ENCODE results near the gene KIR2DL4. TPM values are rescaled to one million over a fixed set of nuclear protein-coding genes. Genes with fewer than 3 reads are reported as not detected.
"Not testable (repeated sequence)": the region's sequence is repeated elsewhere in the genome, so short reads cannot be mapped to it uniquely, and the experiment has no call there.

Gene KIR2DL4
- not detected for total RNA-seq
- long read RNA-seq = 0 reads

GRCh38 chr19:54803410-54803809, at the start of gene KIR2DL4:
Gene KIR2DL4, plus strand, starts transcription at chr19:54803610. Its CDS starts 42 bp downstream, at chr19:54803652.
- DNase-seq (no peak), ATAC-seq (ENCODE audit: poor library complexity) (no peak)
- intact Hi-C loops (cut with DNase I) = no loop called here

- DNase-seq; ATAC-seq (ENCODE audit: poor library complexity): not testable (repeated sequence)
These were observed 47.0 kb upstream of the KIR2DL4 start for GRCh38 chr19:54756204-54757110.

GRCh38 chr19:54758577-54758976, 44.8 kb upstream of the KIR2DL4 start:
- ATAC-seq (ENCODE audit: poor library complexity); DNase-seq; intact Hi-C loops (cut with DNase I): not testable (repeated sequence)

More at GRCh38 chr19:54756204-54757110, 47.0 kb upstream of the KIR2DL4 start:
- intact Hi-C loops (cut with DNase I) = not testable (repeated sequence)

GRCh38 chr19:54764219-54764618, 39.2 kb upstream of the KIR2DL4 start:
- ATAC-seq (ENCODE audit: poor library complexity); intact Hi-C loops (cut with DNase I); DNase-seq: not testable (repeated sequence)

- DNase-seq; ATAC-seq (ENCODE audit: poor library complexity); intact Hi-C loops (cut with DNase I): not testable (repeated sequence)
These were observed 36.9 kb upstream of the KIR2DL4 start for GRCh38 chr19:54766464-54766863.

- intact Hi-C loops (cut with DNase I); DNase-seq; ATAC-seq (ENCODE audit: poor library complexity): not testable (repeated sequence)
These were observed 33.8 kb upstream of the KIR2DL4 start, which contains the start of gene KIR2DL1 for GRCh38 chr19:54769646-54770045. Gene KIR2DL1, plus strand, starts transcription at chr19:54769793. Its CDS starts 58 bp downstream, at chr19:54769851.

- ATAC-seq (ENCODE audit: poor library complexity); intact Hi-C loops (cut with DNase I); DNase-seq: not testable (repeated sequence)
These were observed 32.9 kb upstream of the KIR2DL4 start for GRCh38 chr19:54770511-54770910.

GRCh38 chr19:54771018-54771960, 32.1 kb upstream of the KIR2DL4 start:
- ATAC-seq (ENCODE audit: poor library complexity); intact Hi-C loops (cut with DNase I); DNase-seq: not testable (repeated sequence)

GRCh38 chr19:54772666-54773065, 30.7 kb upstream of the KIR2DL4 start:
- intact Hi-C loops (cut with DNase I); DNase-seq; ATAC-seq (ENCODE audit: poor library complexity): not testable (repeated sequence)

- ATAC-seq (ENCODE audit: poor library complexity); intact Hi-C loops (cut with DNase I); DNase-seq: not testable (repeated sequence)
These were observed 28.2 kb upstream of the KIR2DL4 start for GRCh38 chr19:54775095-54775815.

GRCh38 chr19:54775830-54776229, 27.6 kb upstream of the KIR2DL4 start:
- intact Hi-C loops (cut with DNase I); DNase-seq; ATAC-seq (ENCODE audit: poor library complexity): not testable (repeated sequence)

- ATAC-seq (ENCODE audit: poor library complexity); intact Hi-C loops (cut with DNase I); DNase-seq: not testable (repeated sequence)
These were observed 25.6 kb upstream of the KIR2DL4 start for GRCh38 chr19:54777851-54778250.

- intact Hi-C loops (cut with DNase I); DNase-seq; ATAC-seq (ENCODE audit: poor library complexity): not testable (repeated sequence)
These were observed 24.5 kb upstream of the KIR2DL4 start for GRCh38 chr19:54778896-54779295.

- DNase-seq; ATAC-seq (ENCODE audit: poor library complexity): not testable (repeated sequence)
These were observed 20.5 kb upstream of the KIR2DL4 start for GRCh38 chr19:54782916-54783315.

GRCh38 chr19:54786091-54786723, 17.2 kb upstream of the KIR2DL4 start:
- ATAC-seq (ENCODE audit: poor library complexity); intact Hi-C loops (cut with DNase I); DNase-seq: not testable (repeated sequence)

More at GRCh38 chr19:54782916-54783315, 20.5 kb upstream of the KIR2DL4 start:
- intact Hi-C loops (cut with DNase I) = not testable (repeated sequence)

GRCh38 chr19:54788154-54788553, 15.3 kb upstream of the KIR2DL4 start:
- DNase-seq; ATAC-seq (ENCODE audit: poor library complexity): not testable (repeated sequence)

GRCh38 chr19:54790711-54791110, 12.7 kb upstream of the KIR2DL4 start:
- no peak for ATAC-seq (ENCODE audit: poor library complexity)
- no peak for DNase-seq
- intact Hi-C loops (cut with DNase I) = no loop called here

More at GRCh38 chr19:54788154-54788553, 15.3 kb upstream of the KIR2DL4 start:
- intact Hi-C loops (cut with DNase I) = not testable (repeated sequence)
